Cerebellar nuclear complex (tissue), 1 donor: ENCODE results near the gene TMEM184B.
"Not testable (repeated sequence)": the region's sequence is repeated elsewhere in the genome, so short reads cannot be mapped to it uniquely, and the experiment has no call there.

Experiments
- DNase-seq, 2 experiments: peaks; one replicate each; lab custom pipeline; 2025; lab: John Stamatoyannopoulos, UW

TMEM184B gene

GRCh38 chr22:38177926-38178604 lies 94.7 kb downstream of the TMEM184B start:
- no peak for DNase-seq

GRCh38 chr22:38177571-38177925 lies 95.3 kb downstream of the TMEM184B start:
- DNase-seq: not testable (repeated sequence)

- no peak for DNase-seq
Observed at GRCh38 chr22:38177044-38177443, 95.8 kb downstream of the TMEM184B start.

- DNase-seq: no peak
Observed at GRCh38 chr22:38176170-38176741, 96.6 kb downstream of the TMEM184B start.

GRCh38 chr22:38175206-38176118 lies 97.3 kb downstream of the TMEM184B start:
- DNase-seq: no peak

GRCh38 chr22:38174626-38175025 lies 98.2 kb downstream of the TMEM184B start:
- DNase-seq: no peak

GRCh38 chr22:38173641-38173906 lies 99.2 kb downstream of the TMEM184B start:
- DNase-seq: no peak

- no peak for DNase-seq
Observed at GRCh38 chr22:38172832-38173640, 99.8 kb downstream of the TMEM184B start.

- no peak for DNase-seq
Observed at GRCh38 chr22:38171927-38172831, 100.6 kb downstream of the TMEM184B start.

- DNase-seq: no peak
Observed at GRCh38 chr22:38170469-38170868, 102.3 kb downstream of the TMEM184B start.
